Testis (tissue), 3 donors: Measurements from ENCODE around the gene NUDT3. TPM values are rescaled to one million over a fixed set of nuclear protein-coding genes. Genes with fewer than 3 reads are reported as not detected.
"Not testable (repeated sequence)": the region's sequence is repeated elsewhere in the genome, so short reads cannot be mapped to it uniquely, and the experiment has no call there.

Experiments used
- DNase-seq: peaks from one replicate; pipeline ENCODE4 v3.0.0-alpha.2; 2019
- H3K27ac ChIP-seq, 2 donors: fragments of 200-600 bp; sonication (generic); one replicate each; pipeline ENCODE4 v1.5.1; 2019
- H3K27me3 ChIP-seq: fragments of 200-600 bp; sonication (generic); one replicate; pipeline ENCODE4 v1.5.1; 2019
- H3K36me3 ChIP-seq: fragments of 200-600 bp; sonication (generic); one replicate; pipeline ENCODE4 v1.5.1; 2017; ENCODE audit warnings: low read depth; ENCODE audit errors: missing control alignments
- H3K4me1 ChIP-seq: fragments of 200-600 bp; sonication (generic); one replicate; pipeline ENCODE4 v1.5.1; 2019
- H3K4me3 ChIP-seq, 2 donors: fragments of 200-600 bp; sonication (generic); one replicate each; pipeline ENCODE4 v1.5.1; 2017 to 2019
- H3K9me3 ChIP-seq: fragments of 200-600 bp; sonication (generic); one replicate; pipeline ENCODE4 v1.5.1; 2017
- POLR2A ChIP-seq: fragments of 450-650 bp; IDR thresholded peaks from one replicate; pipeline ENCODE4 v1.6.1; 2017; ENCODE audit warnings: antibody characterized with exemption, mild to moderate bottlenecking, moderate library complexity
- WGBS, 2 donors: methylation state at CpG; one replicate each; pipeline ENCODE4 v1.1.5; 2018; 5-methylcytosine and 5-hydroxymethylcytosine counted together
- intact Hi-C: fragments of 100-400 bp; cut with DNase I; formaldehyde crosslinking; loops from one replicate; pipeline ENCODE4 v1.15.1; 2023; ENCODE audit warnings: low total_unique reads
- polyA plus RNA-seq: library from polyadenylated mRNA; stranded (reverse); fragments of 350-450 nt; fragmentation: Illumina TruSeq; extraction: RNeasy Lipid Tissue Mini Kit (QIAGEN cat#74804); gene quantifications from one replicate; pipeline ENCODE4 v1.2.3, GENCODE V29; 2014; ENCODE audit warnings: low read depth, low replicate concordance; ENCODE audit not compliant: insufficient read depth
- total RNA-seq, 2 donors: library from RNA; depleted of rRNA; stranded (reverse); fragments of >200 nt; gene quantifications; one replicate each; pipeline ENCODE4 v1.2.3, GENCODE V29; 2016
- TF ChIP-seq, protein P1 (sequence below), 3 experiments: fragments of 450-650 bp in 2 of 3; fragments of 200-600 bp in 1 of 3; sonication (generic) in 1 of 3; IDR thresholded peaks; one replicate each; pipeline ENCODE4 v1.5.1; 2016 to 2019; ENCODE audit warnings: antibody characterized with exemption in 3 of 3, mild to moderate bottlenecking in 2 of 3, moderate library complexity in 1 of 3

NUDT3 gene
- total and polyA plus RNA-seq, 3 donors from 2014 or later = 18.7 to 28.3 (median 24.0) TPM

DNA sequence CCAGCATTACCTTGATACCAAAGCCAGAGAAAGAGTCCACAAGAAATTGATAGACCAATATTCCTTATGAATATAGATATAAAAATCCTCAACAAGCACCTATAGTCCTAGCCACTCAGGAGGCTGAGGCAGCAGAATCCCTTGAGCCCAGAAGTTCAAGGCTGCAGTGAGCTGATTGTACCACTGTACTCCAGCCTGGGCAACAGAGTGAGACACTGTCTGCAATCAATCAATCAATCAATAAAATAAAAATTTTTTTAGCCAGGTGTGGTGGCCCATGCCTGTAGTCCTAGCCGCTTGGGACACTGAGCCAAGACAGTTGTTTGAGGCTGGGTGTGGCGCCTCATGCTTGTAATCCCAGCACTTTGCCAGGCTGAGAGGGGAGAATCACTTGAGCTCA is 124.7 kb downstream of the NUDT3 start:
- H3K4me3 ChIP-seq = no peak overlapping the region
- no peaks in the 10 kb centered on the region for H3K9me3 ChIP-seq
- 95 to 100% methylated on average over 2 of the region's 2 CpGs for WGBS, 2 donors
- no peaks in the 10 kb centered on the region for H3K27me3 ChIP-seq
- no peak overlapping the region for H3K27ac ChIP-seq
- TF ChIP-seq, protein P1, sequence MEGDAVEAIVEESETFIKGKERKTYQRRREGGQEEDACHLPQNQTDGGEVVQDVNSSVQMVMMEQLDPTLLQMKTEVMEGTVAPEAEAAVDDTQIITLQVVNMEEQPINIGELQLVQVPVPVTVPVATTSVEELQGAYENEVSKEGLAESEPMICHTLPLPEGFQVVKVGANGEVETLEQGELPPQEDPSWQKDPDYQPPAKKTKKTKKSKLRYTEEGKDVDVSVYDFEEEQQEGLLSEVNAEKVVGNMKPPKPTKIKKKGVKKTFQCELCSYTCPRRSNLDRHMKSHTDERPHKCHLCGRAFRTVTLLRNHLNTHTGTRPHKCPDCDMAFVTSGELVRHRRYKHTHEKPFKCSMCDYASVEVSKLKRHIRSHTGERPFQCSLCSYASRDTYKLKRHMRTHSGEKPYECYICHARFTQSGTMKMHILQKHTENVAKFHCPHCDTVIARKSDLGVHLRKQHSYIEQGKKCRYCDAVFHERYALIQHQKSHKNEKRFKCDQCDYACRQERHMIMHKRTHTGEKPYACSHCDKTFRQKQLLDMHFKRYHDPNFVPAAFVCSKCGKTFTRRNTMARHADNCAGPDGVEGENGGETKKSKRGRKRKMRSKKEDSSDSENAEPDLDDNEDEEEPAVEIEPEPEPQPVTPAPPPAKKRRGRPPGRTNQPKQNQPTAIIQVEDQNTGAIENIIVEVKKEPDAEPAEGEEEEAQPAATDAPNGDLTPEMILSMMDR (IDR thresholded peaks at IDR 0.05) = no peak
- TF ChIP-seq POLR2A = no peak
- no peaks in the 10 kb centered on the region for H3K4me1 ChIP-seq
- no peaks in the 10 kb centered on the region for H3K36me3 ChIP-seq
- intact Hi-C loops = no loop called here
- DNase-seq = no peak

DNA sequence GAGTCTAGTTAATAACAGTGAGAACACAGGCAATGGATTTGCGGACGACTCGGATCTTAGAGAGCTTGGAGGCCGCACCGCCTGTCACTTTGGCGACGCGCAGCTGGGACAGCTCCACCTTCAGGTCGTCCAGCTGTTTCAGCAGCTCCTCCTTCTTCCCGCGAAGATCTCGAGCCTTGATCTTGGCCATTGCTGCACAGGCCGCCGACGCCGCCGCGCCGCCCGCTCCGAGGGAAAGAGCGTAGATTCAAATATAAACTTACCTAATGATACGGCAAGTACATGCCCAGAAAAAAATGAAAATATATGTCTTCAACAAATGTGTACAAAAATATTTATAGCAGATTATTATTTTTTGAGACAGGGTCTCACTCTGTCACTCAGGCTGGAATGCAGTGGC is 129.0 kb downstream of the NUDT3 start:
- intact Hi-C loops, H3K27me3 ChIP-seq, DNase-seq, H3K36me3 ChIP-seq, H3K9me3 ChIP-seq, H3K27ac ChIP-seq, H3K4me1 ChIP-seq: not testable (repeated sequence)
- H3K4me3 ChIP-seq = peak overlapping the region in 1 of 2 donors; percentile 14
- 52 to 61% methylated on average over 21 to 23 of the region's 23 CpGs for WGBS, 2 donors

DNA sequence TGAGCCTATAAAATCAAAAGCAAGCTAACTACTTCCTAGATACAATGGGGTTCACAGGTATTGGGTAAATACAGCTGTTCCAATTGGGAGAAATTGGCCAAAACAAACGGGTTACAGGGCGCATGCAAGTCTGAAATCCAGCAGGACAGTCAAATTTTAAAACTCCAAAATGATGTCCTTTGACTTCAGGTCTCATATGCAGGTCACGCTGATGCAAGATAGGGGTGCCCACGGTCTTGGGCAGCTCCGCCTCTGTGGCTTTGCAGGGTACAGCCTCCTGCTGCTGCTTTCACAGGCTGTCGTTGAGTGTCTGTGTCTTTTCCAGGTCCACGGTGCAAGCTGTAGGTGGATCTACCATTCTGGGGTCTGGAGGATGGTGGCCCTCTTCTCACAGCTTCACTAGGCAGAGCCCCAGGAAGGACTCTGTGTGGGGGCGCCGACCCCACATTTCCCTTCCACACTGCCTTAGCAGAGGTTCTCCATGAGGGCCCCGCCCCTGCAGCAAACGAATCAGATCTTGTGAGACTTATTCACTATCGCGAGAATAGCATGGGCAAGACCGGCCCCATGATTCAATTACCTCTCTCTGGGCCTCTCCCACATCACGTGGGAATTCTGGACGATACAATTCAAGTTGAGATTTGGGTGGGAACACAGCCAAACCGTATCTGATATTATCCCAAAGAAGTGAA is 131.7 kb downstream of the NUDT3 start:
- no peaks in the 10 kb centered on the region for H3K9me3 ChIP-seq

DNA sequence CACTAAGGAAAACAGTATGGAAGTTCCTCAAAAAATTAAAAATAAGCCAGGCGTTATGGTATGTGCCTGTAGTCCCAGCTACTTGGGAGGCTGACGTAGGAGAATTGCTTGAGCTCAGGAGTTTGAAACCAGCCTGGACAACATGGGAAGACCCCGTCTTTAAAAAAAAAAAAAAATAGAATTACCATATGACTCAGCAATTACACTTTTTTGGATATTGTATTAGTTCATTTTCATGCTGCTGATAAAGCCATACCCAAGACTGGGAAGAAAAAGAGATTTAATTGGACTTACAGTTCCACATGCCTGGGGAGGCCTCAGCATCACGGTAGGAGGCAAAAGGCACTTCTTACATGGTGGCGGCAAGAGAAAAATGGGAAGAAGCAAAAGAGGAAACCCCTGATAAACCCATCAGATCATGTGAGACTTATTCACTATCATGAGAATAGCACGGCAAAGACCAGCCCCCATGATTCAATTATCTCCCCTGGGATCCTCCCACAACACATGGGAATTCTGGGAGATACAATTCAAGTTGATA is 132.9 kb downstream of the NUDT3 start:
- intact Hi-C loops = no loop called here
- Histone ChIP-seq H3K36me3 (no peaks in the 10 kb centered on the region), H3K4me3 (no peak overlapping the region), H3K9me3 (no peaks in the 10 kb centered on the region), H3K27me3 (no peaks in the 10 kb centered on the region), H3K4me1 (no peaks in the 10 kb centered on the region), H3K27ac (no peak overlapping the region)
- TF ChIP-seq POLR2A = no peak
- TF ChIP-seq, protein P1 (IDR thresholded peaks at IDR 0.05) = no peak
- DNase-seq = no peak
- WGBS, 2 donors = 89 to 90% methylated on average over 6 of the region's 6 CpGs

More for the DNA sequence above, 131.7 kb downstream of the NUDT3 start:
- intact Hi-C loops = no loop called here
- no peak overlapping the region for H3K4me3 ChIP-seq
- TF ChIP-seq, protein P1 (IDR thresholded peaks at IDR 0.05) = no peak
- no peak for TF ChIP-seq POLR2A
- H3K4me1 ChIP-seq = no peaks in the 10 kb centered on the region
- no peak overlapping the region for H3K27ac ChIP-seq
- WGBS, 2 donors = 52 to 75% methylated on average over 16 to 17 of the region's 17 CpGs
- peak; percentile 30 for DNase-seq
- H3K27me3 ChIP-seq = no peaks in the 10 kb centered on the region
- no peaks in the 10 kb centered on the region for H3K36me3 ChIP-seq

DNA sequence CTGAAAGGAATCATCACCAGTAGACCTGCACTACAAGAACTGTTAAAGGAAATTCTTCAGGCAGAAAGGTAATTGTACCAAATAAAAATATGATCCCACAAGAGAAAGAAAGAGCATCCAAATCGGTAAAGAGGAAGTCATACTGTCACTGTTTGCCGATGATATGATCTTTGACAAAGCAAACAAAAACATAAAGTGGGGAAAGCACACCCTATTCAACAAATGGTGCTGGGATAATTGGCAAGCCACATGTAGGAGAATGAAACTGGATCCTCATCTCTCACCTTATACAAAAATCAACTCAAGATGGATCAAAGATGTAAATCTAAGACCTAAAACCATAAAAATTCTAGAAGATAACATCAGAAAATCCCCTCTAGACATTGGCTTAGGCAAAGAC is 140.1 kb downstream of the NUDT3 start:
- H3K36me3 ChIP-seq, H3K27me3 ChIP-seq, H3K27ac ChIP-seq, intact Hi-C loops, H3K4me3 ChIP-seq, H3K9me3 ChIP-seq, DNase-seq, H3K4me1 ChIP-seq: not testable (repeated sequence)
- WGBS, 2 donors = 70 to 81% methylated on average over 2 of the region's 2 CpGs
